ENCODE results near the gene GRIK3.

Gene GRIK3

DNA sequence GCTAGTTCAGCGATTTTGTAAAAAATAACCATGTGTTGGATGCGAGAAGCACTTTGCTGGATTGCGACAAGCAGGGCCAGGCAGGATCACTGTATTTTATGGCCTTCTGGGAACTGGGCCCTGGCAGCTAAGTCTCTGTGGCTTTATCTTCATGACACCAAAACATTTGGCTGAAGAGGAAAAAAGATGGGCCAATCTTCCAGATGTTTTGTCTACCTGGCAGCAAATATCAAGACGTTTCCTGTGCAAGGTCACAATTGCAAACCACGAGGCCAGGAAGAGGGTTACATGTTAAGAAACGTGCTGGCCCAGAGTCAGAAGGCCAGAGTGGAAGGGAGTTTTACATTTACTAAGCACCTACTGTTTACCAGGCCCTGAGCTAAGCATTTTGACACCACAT, 22.1 kb downstream of the GRIK3 start:
- DNase-seq (ENCODE audit: low read depth) = no peak

DNA sequence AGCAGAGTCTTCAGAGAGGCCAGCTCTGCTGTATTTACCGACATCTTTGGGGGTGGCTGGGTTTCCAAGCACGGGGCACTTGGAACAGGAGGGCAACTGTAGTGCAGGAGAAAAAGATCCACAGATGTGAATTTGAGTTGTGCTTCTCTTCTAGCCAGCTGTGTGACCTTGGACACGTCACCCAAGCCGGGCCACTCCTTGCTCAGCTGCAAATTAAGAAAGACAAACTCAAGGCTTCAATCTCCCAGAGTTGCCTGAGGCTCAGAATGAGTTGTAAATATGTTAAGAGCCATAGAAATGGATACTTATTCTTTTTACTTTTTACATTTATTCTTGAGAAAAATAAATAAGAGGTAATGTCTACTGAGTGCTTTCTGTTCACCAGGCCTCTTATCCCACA, 24.3 kb downstream of the GRIK3 start:
- no peak for DNase-seq (ENCODE audit: low read depth)

DNA sequence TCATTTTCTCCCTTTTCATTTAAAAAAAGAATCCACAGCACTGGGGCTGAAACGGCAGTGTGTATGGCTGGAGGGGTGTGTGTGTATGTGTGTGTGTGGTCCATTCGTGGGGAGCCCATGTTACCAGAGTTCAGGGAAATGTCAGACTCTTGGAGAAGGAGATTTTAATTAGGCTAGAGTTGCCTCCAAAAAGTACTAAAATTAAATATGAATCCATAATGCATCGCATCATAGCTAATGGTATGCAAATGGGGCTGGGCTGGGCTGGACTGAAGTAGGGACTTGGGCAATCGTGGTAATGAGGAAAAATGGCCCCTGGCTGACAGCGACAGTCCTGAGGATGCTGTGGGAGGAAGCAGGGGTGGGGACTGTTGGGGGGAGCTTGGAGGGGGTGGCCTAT, 24.8 kb downstream of the GRIK3 start:
- no peak for DNase-seq (ENCODE audit: low read depth)

DNA sequence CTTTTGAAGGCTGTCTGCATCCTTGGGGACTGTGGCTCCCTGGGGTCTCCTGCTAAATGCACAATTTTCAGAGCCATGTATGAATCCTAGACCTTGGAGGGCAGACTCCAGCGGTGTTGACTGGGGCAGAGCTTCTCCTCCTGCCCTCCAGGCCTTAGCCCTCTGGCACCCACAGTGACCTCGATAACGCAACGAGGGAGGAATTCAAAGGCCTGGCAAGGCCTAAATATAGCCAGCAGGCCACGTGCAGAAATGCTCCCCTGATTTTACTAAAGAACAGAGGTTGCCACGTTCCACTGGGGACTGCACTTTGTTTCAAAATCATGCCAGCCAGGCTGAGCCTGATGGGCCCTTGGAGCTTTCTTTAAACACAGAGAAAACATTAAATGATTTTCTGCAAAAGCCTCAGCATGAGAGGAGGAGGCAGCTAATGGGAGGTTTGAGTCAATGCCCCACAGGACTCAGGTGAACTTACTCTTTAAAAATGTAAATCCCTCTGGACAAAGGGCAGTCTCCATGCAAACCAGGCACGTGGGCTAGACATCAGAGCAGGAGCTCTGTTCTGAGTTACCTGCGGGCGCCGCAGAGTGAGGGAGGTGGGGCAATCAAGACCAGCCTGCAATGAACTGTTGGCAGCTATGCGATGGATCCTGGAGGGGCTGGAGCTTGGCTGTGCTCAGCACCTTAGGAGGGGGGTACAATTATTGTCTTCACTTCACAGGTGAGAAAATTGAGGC, 28.0 kb downstream of the GRIK3 start:
- DNase-seq (ENCODE audit: low read depth) = no peak

DNA sequence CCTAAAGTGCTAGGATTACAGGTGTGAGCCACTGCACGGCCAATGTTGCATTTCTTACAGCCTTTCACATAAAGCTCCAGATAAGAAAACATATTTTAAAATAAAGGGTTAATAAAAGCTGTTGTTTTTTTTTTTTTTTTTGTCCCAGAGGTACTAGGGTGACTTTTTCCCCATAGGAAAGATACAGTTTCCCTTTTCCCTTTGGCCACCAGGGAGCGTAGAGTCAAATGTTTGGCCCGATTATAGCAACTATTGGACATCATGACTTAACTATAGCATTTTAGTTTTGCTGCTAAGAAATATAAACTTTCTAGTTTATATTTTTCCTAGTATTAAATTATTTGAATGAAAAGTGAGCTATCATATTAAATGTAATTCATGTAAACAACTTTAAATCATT, 31.4 kb downstream of the GRIK3 start:
- DNase-seq (ENCODE audit: low read depth) = no peak

DNA sequence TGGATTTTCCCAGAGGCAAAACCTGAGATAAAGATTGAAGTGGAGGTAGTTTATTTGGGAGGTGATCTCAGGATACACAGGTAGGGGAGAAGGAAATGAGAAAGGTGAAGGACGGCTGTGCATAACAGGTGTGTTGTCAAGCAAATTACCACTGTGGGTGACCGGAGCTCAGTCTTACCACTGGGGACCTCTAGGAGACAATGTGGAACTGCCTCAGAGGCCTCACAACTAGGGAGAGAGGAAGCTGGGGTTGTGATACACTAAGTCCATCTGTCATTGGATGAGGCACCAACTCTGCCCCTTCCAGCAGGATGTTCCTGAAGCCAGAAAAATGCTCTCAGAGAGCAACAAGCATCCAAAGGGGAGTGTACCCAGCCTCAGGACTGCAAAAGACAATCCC, 32.6 kb downstream of the GRIK3 start:
- no peak for DNase-seq (ENCODE audit: low read depth)

DNA sequence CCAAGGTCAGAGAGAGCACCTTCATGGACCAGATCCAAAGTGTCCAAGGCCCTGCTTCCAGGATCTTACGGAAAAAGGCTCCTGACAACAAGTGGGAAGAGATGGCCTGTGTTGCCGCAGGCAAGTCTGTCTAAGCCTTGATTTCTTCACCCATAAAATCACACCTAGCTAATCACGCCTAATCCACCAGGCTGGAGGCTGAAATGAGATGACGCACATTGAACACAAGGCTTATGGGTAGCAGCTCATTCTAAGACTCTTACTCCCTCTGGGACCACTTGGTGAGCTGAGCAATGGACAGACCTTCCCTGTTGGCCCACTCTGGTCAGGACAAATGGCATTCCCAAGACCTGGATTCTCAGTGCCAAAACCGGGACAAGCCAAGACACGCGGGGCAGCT, 38.2 kb downstream of the GRIK3 start:
- no peak for DNase-seq (ENCODE audit: low read depth)

DNA sequence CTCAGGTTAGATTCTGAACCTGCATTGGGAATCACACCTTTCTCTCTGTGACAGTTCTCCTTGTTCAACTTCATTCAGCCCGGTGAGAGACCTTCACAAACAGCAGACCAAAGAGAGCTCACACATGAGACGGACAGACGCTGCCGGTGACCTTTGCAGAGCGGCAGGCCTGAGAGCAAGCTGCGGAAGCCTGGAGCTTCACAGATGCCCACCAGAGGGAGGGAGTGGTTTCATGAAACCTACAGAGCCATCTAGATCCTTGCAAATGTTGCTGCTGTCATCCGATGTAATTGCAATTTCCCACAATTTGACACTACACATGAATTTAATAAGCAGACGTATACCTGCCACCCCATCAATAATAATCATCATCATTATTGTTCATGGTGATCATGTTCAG, 39.4 kb downstream of the GRIK3 start:
- DNase-seq (ENCODE audit: low read depth) = no peak

DNA sequence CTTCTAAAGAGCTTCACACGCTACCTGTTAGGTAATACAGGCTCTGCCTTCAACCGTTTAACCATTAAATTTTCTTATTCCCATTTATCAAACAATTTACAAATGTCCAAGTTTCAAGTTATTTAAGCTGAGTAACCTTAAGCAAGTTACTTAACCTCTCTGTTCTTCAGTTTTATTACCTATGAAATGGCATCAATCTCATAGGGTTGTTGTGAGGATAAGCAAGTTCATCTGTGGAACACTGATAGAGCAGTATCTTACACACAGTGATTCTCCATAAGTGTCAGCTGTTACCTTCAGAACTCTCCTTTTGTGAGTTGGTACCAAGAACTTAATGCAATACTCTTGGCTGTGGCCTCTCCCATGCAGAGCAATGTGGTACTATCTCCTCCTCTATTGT, 40.0 kb downstream of the GRIK3 start:
- no peak for DNase-seq (ENCODE audit: low read depth)

DNA sequence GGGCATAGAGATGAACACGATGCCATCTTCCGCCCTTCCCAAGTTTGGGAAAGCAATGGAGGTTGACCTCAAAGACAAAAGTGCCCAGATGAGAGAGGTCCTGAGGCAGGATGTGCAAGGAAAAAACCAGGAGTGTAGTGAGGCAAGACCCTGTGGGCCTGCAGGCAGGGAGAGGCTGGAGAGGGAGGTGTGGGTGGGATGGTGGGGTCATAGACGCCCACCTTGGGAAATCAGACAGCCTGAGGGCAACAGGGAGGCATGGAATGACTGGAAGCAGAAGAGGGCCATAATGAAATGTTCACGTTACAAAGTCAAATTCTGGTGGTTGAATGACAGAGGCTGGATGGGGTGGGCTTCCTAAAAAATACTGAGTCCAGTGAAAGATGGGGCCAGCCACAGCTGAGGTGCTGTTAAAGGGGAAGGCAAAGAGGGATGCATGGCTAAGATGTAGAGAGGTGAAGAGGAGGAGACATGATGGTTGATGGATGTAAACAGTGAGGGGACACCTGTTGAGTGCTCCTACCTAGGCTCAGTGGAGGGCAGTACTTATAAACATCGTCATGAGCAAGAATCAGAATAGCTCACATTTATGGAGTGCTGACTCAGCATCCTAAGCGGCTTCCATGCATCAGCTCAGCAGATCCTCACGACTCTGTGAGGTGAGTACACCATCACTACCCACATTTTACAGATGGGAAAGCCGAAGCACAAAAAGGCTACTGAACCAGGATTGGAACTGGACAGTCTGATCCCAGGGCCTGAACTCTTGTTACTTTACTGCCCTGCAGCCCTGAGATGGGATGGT, 42.0 kb downstream of the GRIK3 start:
- no peak for DNase-seq (ENCODE audit: low read depth)

DNA sequence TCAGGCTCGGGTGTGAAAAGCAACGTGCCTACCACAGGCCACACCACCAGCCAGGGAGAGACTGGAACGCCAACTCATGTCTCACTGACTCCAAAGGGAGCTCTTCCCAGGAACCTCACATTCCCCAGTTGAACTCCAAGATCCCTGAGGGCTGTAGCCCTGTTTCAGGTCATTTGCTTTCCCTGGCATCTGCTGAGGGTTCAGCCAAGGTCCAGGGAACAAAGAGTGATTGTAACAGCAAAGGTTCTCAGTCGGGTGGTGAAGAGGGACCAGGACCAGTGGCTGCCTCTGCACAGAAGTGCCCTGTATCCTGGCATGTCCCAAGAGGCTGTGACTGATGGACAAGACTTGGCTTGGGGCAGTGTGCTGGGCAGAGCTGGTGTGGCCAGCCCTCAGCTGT, 42.8 kb downstream of the GRIK3 start:
- DNase-seq (ENCODE audit: low read depth) = no peak

DNA sequence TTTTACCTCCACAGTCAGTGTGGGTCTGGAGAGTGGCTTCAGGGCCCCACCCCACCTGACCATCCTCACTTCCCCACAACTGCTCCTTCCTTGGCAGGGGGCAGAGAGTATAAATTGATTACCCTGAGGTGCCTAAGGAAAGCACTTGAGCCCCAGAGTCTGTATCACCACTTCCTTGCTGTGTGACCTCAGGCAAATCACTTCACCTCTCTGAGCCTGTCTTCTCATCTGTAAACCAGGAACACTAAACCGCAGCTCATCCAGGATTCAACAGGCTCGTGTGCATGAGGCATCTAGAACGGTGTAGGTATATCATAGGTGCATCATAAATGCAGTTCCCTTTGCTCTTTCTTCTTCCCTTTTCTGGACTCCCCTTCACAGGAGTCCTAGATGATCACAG, 43.4 kb downstream of the GRIK3 start:
- no peak for DNase-seq (ENCODE audit: low read depth)

DNA sequence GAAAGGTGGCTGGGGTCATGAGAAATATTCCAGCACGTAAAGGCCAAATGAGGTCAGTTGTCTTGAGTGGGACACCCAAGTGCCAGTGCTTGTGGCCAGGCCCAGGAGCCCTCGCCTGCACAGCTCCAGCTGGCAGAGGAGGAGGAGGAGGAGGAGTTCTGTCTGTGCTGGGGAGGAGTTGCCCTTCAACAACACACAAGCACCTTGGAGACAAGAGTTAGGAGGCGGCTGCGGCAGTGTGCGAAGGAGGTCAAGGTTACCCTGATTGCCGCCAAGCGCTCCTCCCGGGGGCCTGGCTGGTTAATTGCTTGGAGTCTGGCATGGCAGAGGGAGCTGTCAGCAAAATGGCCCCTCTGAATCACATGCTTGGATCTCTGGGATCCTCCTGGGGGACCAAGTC, 45.1 kb downstream of the GRIK3 start:
- DNase-seq (ENCODE audit: low read depth) = no peak

DNA sequence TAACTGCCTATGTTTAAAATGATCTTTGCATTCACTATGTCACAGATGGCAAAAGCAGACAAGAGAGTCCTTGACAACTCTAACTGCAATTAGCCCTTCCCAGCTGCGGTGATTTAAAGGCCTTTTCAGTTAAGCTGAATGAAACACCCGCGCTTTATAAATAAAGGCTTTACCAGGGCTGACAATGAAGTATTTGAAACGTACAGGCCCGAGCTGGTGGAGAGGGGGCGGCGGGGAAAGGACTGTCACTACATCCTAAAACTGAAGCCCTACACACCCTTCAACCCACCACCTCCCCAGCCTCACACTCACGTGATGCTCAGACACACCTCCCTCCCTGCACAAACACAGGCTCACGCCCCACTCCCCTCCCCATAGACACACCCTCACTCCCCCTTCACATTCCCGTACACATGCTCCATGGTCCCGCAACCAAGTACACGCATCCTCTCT, 45.5 kb downstream of the GRIK3 start:
- DNase-seq (ENCODE audit: low read depth) = no peak

DNA sequence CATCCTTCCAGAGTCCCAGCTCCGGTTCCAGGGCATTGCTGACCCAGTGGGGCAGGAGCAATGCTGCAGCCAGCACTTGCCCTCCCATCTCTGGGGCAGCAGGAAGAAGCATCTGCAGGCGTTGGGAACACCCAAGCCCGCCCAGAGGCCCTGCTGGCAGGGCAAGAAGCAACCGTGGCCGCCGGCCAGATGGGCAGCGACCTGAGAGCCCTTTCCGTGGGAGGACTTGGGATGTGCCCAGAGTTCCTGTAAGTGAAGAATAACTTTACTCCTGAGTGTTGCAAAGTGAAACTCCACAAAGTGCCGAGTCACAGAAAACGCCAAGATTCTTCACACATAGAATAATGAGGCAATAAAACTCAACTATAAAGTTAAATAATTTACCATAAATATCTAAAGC, 46.0 kb downstream of the GRIK3 start:
- no peak for DNase-seq (ENCODE audit: low read depth)

DNA sequence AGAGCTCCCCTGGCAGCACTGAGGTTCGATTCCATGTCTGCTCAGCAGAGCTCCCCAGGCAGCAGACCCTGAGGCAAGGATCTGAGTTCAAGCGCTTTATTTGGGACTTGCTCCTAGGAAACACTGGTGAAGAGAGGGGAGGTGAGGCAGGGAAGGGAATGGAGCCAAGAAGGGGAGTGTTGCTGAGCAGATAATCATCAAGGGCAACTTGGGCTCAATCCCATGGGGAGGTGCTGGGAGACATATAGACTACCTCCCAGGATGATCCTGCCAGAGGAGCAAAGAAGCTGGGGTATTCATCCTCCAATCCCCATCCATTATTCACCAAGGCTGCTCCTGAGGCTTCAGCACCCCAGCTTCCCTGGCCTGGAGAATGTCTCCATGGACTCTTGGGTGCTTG, 47.0 kb downstream of the GRIK3 start:
- no peak for DNase-seq (ENCODE audit: low read depth)

DNA sequence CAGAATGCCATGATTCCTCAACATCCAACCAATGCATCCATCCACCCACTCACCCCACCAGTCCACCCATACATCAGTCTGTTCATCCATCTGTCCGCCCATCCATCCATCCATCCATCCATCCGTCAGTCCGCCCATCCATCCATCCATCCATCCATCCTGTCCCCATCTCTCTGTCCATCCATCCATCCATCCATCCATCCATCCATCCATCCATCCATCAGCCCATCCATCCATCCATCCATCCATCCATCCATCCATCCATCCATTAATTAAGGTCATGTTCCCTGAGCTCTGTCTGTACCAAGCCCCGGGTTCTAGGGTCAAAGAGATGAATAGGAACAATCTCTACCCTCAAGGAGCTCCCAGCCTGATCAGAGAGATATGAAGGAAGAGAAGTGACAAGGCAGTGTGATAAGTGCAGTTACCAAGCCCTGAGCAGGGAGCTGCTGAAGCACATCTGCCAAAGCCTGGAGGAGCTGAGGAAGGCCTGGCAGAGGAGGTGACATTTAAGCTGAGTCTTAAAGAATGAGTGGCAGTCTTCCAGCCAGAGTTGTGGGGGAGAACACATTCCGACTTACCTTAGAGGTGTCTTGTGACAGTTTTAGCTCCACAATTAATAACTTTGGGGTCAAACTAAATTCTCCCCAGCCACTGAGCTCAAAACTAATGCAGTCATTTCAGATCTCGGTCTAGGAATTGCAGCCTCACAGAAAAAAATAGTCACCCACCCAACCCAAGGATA, 47.9 kb downstream of the GRIK3 start:
- no peak for DNase-seq (ENCODE audit: low read depth)

DNA sequence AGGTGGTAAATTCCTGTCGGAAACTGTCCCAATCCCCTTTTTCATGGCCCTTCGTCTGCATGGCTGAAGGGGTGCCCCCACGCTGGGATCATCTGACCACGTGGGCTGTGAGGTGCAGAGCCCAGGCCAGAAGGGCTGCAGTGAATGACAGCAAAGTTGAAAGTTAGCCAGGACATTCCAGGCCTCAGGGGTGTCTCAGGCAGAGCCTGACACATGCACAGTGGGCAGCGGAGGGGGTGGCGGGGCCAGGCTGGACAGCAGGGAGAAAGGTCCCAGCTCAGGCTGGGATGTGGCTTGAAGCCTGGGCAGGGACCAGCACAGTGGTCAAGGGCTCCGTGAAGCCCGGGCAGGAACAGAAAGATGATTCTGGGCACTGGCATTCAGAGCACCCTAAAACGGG, 49.6 kb downstream of the GRIK3 start:
- no peak for DNase-seq (ENCODE audit: low read depth)

DNA sequence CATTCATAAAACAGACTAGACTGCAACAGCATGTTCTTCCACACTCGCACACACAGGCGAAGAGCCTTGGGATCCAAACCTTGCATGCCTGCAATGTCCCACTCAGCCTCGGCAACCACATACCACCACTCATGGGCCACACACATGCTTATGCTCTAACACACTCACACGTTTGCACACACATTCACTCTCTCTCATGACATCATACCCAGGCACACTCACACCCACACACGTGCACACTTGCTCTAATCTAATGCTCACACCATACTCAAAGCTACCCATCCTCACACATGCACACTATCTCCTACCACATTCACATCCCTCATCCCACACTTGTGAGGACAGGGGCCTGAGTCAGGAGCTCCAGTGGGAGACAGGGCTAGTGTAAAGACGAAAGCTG, 50.3 kb downstream of the GRIK3 start:
- no peak for DNase-seq (ENCODE audit: low read depth)

DNA sequence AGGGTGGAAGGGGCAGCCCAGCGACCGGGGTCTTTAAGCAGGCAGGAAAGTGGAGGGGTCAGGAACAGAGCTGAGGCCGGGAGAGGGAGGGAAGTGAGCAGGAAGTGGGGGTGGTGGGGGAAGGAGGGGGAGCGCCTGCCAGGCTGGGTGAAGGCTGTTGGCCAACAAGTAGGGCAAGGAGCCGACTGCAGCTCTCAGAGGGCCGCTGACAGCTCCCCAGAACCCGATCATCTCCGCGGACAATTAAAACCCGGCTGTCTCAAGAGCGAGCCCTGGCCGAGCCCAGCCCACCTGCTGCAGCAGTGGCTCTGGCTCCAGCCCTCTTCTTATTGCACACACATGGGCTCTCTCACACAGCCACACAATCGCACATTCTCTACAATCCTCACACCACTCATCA, 51.6 kb downstream of the GRIK3 start:
- DNase-seq (ENCODE audit: low read depth) = no peak

DNA sequence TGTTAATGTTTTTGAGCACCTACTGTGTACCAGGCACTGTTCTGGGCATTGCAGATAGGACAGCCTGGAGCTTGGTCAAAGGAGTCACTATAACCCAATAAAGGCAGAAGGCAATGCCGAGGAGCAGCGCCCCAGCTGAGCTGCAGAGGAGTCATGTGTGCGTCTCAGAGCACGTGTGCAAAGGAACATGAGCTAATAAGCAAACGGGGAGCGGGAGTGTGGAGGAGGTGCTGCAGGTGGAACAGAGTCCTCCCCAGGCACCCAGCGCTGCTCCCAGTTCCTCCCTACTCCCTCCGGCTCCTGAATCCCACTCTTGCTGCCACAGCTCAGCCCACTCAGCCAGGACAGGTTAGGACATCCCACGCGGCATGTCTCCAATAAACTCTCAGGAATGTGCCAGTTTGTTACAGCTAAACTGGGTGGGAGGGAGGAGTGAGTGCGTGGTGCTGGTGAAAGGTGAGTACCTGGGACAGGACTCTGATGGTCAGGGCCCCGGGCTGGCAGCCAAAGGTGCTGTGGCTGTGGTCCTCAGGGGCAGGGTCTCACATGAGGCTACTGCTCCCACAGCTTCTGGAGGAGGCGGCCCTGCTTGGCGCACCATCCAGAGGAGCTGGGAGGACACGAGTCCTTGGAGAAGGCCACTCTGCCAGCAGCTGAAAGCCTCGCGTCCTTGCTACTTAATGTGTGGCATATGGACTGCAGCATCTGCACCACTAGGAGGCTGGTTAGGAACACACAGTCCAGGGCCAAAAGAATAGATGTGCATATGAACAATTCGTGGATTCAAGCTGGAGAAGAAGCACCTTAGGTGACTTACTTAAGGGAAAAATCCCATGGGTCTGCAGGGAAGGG, 52.3 kb downstream of the GRIK3 start:
- no peak for DNase-seq (ENCODE audit: low read depth)

DNA sequence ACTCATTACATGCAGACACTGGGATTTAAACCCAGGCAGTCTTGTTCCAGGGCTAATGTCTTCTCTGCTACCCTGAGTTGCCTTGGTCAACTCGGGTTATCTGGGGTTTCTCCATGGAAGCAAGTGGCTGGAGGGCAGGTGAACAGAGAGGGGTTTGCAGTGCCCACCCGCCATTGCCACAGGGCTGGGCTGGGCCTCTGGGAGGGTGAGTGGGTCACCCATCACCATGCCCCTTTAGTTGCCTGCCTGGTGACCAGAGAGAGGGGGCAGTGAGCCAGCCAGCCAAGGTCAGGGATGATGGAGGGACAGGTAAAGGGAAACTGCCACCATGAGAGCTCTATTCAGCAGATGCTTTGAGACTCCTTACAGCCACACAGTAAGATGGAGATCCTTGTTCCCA, 53.2 kb downstream of the GRIK3 start:
- DNase-seq (ENCODE audit: low read depth) = no peak
